ENCODE data around the gene ZNF136.

- TF ChIP-seq CTCF (IDR thresholded peaks at IDR 0.05 in 4 of 5, conservative IDR thresholded peaks at IDR 0.05 in 1 of 5) (no peak), POLR2A (IDR thresholded peaks at IDR 0.05) (no peak)
Measured at GRCh38 chr19:12217332-12217731, 54.4 kb downstream of the ZNF136 start.
